ENCODE results near the gene NRG2. TPM values are rescaled to one million over a fixed set of nuclear protein-coding genes. Genes with fewer than 3 reads are reported as not detected.

Gene NRG2
- total and polyA plus RNA-seq, 2 of the 8 experiments (the other 6 are each of a cell fraction or from before 2014, with no cell fraction given) = 0.27 to 0.54 TPM

DNA sequence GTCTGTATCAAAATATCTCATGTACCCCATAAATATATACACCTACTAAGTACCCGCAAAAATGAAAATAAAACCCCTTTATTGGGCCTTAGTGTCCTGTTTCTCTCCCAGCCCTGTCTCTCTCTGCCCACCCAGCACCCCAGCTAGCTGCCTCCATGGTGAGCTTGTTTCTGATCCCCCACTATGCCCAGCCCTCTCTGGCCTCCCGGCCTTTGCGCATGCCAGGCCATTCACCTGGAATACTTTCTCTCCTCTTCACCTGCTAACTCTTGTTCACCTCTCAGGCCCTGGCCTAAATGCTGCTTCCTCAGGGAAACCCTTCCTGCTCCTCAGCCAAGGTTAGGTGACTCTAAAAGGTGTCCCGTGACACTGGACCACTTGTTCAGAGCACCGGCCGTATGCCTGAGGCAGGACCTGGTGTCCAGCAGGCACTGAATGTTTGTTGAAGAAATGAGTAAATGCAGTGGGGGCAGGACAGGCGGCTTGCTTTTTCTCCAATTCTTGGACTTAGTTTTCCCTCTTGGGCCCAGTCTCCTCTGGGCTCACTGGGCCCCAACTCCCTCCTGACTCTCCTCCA, 189.0 kb downstream of the NRG2 start (continued):
- no peak for TF ChIP-seq TBP (IDR thresholded peaks at IDR 0.05; ENCODE audit: low read depth, low read length)

Data from H1 (cell line).